ENCODE data around the gene GLRX3.

GLRX3 gene

GRCh38 chr10:130160775-130161174 lies 24.6 kb downstream of the GLRX3 start:
- DNase-seq (ENCODE audit: low spot score) = no peak
- Histone ChIP-seq H3K4me3 (no peak overlapping the region), H3K27ac (no peak overlapping the region)
- TF ChIP-seq, protein P1, sequence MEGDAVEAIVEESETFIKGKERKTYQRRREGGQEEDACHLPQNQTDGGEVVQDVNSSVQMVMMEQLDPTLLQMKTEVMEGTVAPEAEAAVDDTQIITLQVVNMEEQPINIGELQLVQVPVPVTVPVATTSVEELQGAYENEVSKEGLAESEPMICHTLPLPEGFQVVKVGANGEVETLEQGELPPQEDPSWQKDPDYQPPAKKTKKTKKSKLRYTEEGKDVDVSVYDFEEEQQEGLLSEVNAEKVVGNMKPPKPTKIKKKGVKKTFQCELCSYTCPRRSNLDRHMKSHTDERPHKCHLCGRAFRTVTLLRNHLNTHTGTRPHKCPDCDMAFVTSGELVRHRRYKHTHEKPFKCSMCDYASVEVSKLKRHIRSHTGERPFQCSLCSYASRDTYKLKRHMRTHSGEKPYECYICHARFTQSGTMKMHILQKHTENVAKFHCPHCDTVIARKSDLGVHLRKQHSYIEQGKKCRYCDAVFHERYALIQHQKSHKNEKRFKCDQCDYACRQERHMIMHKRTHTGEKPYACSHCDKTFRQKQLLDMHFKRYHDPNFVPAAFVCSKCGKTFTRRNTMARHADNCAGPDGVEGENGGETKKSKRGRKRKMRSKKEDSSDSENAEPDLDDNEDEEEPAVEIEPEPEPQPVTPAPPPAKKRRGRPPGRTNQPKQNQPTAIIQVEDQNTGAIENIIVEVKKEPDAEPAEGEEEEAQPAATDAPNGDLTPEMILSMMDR (IDR thresholded peaks at IDR 0.05) = no peak

GRCh38 chr10:130161331-130161730 lies 25.1 kb downstream of the GLRX3 start:
- Histone ChIP-seq H3K4me3 (no peak overlapping the region), H3K27ac (no peak overlapping the region)
- TF ChIP-seq, protein P1 (IDR thresholded peaks at IDR 0.05) = no peak
- DNase-seq (ENCODE audit: low spot score) = no peak

DNA sequence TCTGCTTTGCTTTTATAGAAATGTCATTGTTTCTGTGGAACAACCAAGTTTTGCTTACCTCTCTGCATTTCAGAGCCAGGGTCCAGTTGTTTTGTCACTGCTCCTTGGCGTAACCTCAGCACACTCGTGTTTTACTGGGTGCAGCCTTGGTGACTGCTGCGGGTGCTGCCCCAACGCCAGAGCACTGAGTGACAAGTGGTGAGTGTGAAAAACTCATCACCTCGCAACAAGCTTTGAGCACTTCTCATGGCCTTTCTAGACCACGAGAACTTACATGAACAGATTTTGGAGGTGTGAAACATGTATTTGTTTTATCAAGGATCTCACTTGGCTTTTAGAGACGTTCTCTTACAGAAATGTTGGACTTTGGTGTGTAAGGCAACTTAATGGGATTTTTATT lies 31.0 kb downstream of the GLRX3 start:
- Histone ChIP-seq H3K27ac (no peak overlapping the region), H3K4me3 (no peak overlapping the region)
- TF ChIP-seq, protein P1 (IDR thresholded peaks at IDR 0.05) = no peak
- no peak for DNase-seq (ENCODE audit: low spot score)

- Histone ChIP-seq H3K27ac (no peak overlapping the region), H3K4me3 (no peak overlapping the region)
- TF ChIP-seq, protein P1 (IDR thresholded peaks at IDR 0.05) = no peak
- DNase-seq (ENCODE audit: low spot score) = no peak
Observed at GRCh38 chr10:130167707-130168106, 31.5 kb downstream of the GLRX3 start.

DNA sequence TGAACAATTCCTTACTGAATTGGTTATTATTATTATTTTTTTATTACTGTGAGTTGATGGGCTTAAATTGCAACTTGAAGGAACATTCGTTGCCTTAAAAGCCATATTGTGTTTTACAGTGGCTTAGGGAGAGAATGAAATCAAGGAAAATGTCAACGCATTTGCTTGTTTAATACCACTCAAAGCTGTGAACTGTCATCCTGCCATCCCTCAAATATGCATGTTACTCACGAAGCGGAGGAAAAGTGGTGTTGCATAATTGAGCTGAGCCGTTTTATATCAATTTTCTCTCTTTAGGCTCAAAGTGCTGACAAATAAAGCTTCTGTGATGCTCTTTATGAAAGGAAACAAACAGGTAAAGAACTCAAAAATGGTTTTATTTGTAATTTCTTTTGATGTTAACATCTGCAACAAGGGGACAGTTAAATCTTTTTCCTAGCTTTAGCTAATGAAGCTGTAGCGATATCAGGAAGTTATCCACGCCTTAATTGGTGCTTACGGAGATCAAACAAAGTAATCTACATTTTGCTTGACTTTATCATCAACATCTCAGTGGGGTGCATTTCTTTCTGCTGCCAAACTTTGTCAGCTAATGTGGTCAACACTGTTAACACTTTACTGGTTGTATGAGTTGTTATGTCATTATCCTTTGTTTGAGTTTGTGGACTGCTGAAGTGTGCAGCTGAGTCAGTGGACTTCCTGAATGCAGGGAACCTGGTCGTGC lies 33.1 kb downstream of the GLRX3 start:
- H3K27ac ChIP-seq = no peak overlapping the region
- no peak overlapping the region for H3K4me3 ChIP-seq
- TF ChIP-seq, protein P1 (IDR thresholded peaks at IDR 0.05) = no peak
- DNase-seq (ENCODE audit: low spot score) = no peak

- Histone ChIP-seq H3K4me3 (no peak overlapping the region), H3K27ac (no peak overlapping the region)
- TF ChIP-seq, protein P1 (IDR thresholded peaks at IDR 0.05) = no peak
- no peak for DNase-seq (ENCODE audit: low spot score)
Observed at GRCh38 chr10:130171196-130171595, 35.0 kb downstream of the GLRX3 start.

- TF ChIP-seq, protein P1 (IDR thresholded peaks at IDR 0.05) = no peak
- Histone ChIP-seq H3K27ac (no peak overlapping the region), H3K4me3 (no peak overlapping the region)
- no peak for DNase-seq (ENCODE audit: low spot score)
Observed at GRCh38 chr10:130174328-130174727, 38.1 kb downstream of the GLRX3 start.

Data from coronary artery (tissue), 2 donors.